ENCODE data around the gene MEGF8.

DNA sequence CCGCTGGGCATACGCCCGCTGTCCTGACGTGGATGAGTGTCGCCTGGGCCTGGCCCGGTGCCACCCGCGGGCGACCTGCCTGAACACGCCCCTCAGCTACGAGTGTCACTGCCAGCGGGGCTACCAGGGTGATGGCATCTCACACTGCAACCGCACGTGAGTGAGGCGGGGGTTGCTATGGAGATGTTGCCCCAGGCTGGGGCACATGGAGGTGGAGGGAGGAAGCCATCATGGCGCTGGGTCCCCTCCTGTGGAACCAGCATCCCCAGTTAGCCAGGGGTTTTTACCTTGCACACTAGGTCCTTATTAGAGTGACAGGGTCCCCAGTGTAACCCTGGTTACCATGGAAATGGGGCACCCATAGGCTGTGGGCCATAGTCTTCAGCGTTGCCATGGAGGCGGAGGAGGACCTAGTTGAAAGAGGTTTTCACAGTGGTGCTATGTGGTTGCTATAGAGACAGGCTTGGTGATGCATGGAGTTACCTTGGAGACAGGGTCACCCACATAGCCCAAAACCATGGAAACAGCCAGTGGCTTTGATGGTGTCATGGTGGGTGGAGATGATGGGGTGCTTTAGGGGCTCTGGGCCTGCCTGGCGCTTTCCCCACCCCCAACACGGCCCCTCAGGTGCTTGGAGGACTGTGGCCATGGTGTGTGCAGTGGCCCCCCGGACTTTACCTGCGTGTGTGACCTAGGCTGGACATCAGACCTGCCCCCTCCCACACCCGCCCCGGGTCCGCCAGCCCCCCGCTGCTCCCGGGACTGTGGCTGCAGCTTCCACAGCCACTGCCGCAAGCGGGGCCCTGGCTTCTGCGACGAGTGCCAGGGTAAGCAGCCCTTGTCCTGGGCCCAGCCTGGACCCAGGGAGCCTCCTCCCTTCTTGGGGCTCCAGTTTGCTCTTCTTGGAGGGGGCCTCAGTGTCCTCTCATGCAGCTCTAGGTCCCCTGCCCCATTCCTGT, 27.1 kb downstream of the MEGF8 start:
- TF ChIP-seq POLR2AphosphoS5 (IDR thresholded peaks at IDR 0.05) = no peak
- TF ChIP-seq, protein P1, sequence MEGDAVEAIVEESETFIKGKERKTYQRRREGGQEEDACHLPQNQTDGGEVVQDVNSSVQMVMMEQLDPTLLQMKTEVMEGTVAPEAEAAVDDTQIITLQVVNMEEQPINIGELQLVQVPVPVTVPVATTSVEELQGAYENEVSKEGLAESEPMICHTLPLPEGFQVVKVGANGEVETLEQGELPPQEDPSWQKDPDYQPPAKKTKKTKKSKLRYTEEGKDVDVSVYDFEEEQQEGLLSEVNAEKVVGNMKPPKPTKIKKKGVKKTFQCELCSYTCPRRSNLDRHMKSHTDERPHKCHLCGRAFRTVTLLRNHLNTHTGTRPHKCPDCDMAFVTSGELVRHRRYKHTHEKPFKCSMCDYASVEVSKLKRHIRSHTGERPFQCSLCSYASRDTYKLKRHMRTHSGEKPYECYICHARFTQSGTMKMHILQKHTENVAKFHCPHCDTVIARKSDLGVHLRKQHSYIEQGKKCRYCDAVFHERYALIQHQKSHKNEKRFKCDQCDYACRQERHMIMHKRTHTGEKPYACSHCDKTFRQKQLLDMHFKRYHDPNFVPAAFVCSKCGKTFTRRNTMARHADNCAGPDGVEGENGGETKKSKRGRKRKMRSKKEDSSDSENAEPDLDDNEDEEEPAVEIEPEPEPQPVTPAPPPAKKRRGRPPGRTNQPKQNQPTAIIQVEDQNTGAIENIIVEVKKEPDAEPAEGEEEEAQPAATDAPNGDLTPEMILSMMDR (IDR thresholded peaks at IDR 0.05) = no peak

All from suprapubic skin (tissue), 3 donors.